ENCODE measurements around the gene CCDC122. TPM values are rescaled to one million over a fixed set of nuclear protein-coding genes. Genes with fewer than 3 reads are reported as not detected.

Gene CCDC122
- total and polyA plus RNA-seq, 10 of the 15 experiments (the other 5 are each of a cell fraction or from before 2014, with no cell fraction given): 1.0 to 4.5 (median 2.9) TPM; not detected in 1

- ChIA-PET POLR2A (no interaction called here), CTCF (interaction anchor here (1.2 kb wide), 1 partner anchor 30 kb away, joined by 3 read pairs; no protein-coding TSS in a partner anchor), RAD21 (ENCODE audit: unreplicated experiment) (no interaction called here), SMC1A (ENCODE audit: uncharacterized antibody, unreplicated experiment) (no interaction called here)
- H3K79me2 ChIP-seq (ENCODE audit: control insufficient read depth, insufficient read depth, low read length): no peaks in the 10 kb centered on the region
- no peaks in the 10 kb centered on the region for H3K27me3 ChIP-seq (replicated peaks in 1 of 2; ENCODE audit: control insufficient read depth in 2 of 2, insufficient read depth in 2 of 2, low read length in 1 of 2)
- no peaks in the 10 kb centered on the region for H3K36me3 ChIP-seq (ENCODE audit: control insufficient read depth in 2 of 2, insufficient read depth in 2 of 2, low read length in 1 of 2)
- no peaks in the 10 kb centered on the region for H4K20me1 ChIP-seq (ENCODE audit: control insufficient read depth, insufficient read depth)
- no peak overlapping the region for H3K4me3 ChIP-seq
- WGBS (ENCODE audit: insufficient coverage, insufficient replicate concordance, low lambda C conversion rate, missing lambda C conversion rate): 89% methylated on average over 1 of the region's 1 CpG
- no peak overlapping the region for H3K4me2 ChIP-seq (ENCODE audit: control insufficient read depth, insufficient read depth)
- TF ChIP-seq PKNOX1 (IDR thresholded peaks at IDR 0.05): no peak
- TF ChIP-seq FOXM1 (IDR thresholded peaks at IDR 0.05; ENCODE audit: low read depth, low read length): no peak
- no peak for TF ChIP-seq ZNF687 (IDR thresholded peaks at IDR 0.05)
- TF ChIP-seq ESRRA (IDR thresholded peaks at IDR 0.05; ENCODE audit: low read length): no peak
- no peak for TF ChIP-seq NFXL1 (IDR thresholded peaks at IDR 0.05; ENCODE audit: borderline replicate concordance)
- no peak for TF ChIP-seq FOS (IDR thresholded peaks at IDR 0.05; ENCODE audit: borderline replicate concordance, extremely low read depth, insufficient read length)
- H3K4me1 ChIP-seq (ENCODE audit: control insufficient read depth, insufficient read depth, low read length): peaks cover 19% of the 10 kb centered on the region
- in situ Hi-C loops (cut with MboI) (loop anchor here (10.0 kb wide), 1 partner anchor 903 kb away; no protein-coding TSS in a partner anchor), intact Hi-C loops (cut with micrococcal nuclease; ENCODE audit: unreplicated experiment) (loop anchor here (10.0 kb wide), 1 partner anchor 913 kb away; no protein-coding TSS in a partner anchor)
- H3K9me3 ChIP-seq (replicated peaks; ENCODE audit: control insufficient read depth, insufficient read depth, low read length): no peaks in the 10 kb centered on the region; the same call in 2 of the 3 replicates
- no peak overlapping the region for H3K27ac ChIP-seq (ENCODE audit: control insufficient read depth, insufficient read depth)
- no TSS peak for BruUV-seq (replicated peaks)
- ATAC-seq (no peak), FAIRE-seq (no peak), DNase-seq (ENCODE audit: low read depth, low spot score) (no peak)
- H2AFZ ChIP-seq (ENCODE audit: control insufficient read depth, low read depth, low read length): no peak overlapping the region
- H3K9ac ChIP-seq (ENCODE audit: control insufficient read depth, insufficient read depth, low read length): no peak overlapping the region
Measured at GRCh38 chr13:43877766-43878165, 1.8 kb downstream of the CCDC122 start.
